ENCODE measurements around the gene RFX4.

GRCh38 chr12:106771425-106771824 lies 188.6 kb downstream of the RFX4 start:
- TF ChIP-seq CTCF (IDR thresholded peaks at IDR 0.05) (no peak), POLR2A (IDR thresholded peaks at IDR 0.05) (no peak)
